Adrenal gland (tissue), 5 donors: Measurements from ENCODE around the gene GRK6.

Experiments
- POLR2A ChIP-seq, 2 donors: fragments of 450-650 bp; IDR thresholded peaks; one replicate each; pipeline ENCODE4 v1.6.1; 2017; ENCODE audit warnings: antibody characterized with exemption in 2 of 2, mild to moderate bottlenecking in 2 of 2, moderate library complexity in 1 of 2
- TF ChIP-seq, protein P1 (sequence below), 6 experiments: fragments of 450-650 bp in 4 of 6; fragments of 200-600 bp in 2 of 6; sonication (generic) in 1 of 6; IDR thresholded peaks; 1 replicate in 5 of 6; 2 replicates in 1 of 6; pipeline versions ENCODE4 v1.5.1 to v1.8.0; 2016 to 2021; ENCODE audit warnings: antibody characterized with exemption in 6 of 6, mild to moderate bottlenecking in 2 of 6, moderate library complexity in 1 of 6
- donor health status: DM: no; HTN: no; CAD: no.

DNA sequence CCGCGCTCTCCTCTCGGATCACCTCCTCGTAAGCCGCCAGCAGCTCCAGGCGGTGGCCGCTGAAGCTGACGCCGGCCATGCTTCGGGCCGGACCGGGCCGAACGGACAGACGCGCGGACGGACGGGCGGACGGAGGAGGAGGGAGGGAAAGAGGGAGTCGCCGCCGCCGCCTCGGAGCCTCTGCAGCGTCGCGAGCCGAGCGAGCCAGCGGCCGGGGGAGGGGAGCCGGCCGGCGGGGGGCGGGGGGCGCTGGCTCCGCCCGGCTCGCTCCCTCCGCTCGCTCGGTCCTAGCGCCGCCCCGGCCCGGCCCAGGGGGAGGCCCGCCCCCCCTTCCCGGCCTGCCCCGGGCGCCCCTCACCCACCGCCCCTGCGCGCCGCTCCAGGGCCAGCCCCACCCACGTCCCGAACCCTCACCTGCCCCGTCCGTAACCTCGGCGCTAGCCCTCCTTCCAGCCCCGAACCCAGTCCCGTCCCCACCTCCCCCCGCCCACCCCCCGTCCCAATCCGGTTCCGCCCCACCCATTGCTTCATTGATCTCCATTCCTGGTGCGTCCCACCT lies 47.0 kb downstream of the GRK6 start, which contains the start of gene DBN1:
- TF ChIP-seq, protein P1, sequence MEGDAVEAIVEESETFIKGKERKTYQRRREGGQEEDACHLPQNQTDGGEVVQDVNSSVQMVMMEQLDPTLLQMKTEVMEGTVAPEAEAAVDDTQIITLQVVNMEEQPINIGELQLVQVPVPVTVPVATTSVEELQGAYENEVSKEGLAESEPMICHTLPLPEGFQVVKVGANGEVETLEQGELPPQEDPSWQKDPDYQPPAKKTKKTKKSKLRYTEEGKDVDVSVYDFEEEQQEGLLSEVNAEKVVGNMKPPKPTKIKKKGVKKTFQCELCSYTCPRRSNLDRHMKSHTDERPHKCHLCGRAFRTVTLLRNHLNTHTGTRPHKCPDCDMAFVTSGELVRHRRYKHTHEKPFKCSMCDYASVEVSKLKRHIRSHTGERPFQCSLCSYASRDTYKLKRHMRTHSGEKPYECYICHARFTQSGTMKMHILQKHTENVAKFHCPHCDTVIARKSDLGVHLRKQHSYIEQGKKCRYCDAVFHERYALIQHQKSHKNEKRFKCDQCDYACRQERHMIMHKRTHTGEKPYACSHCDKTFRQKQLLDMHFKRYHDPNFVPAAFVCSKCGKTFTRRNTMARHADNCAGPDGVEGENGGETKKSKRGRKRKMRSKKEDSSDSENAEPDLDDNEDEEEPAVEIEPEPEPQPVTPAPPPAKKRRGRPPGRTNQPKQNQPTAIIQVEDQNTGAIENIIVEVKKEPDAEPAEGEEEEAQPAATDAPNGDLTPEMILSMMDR (IDR thresholded peaks at IDR 0.05): no peak
- no peak for TF ChIP-seq POLR2A (IDR thresholded peaks at IDR 0.05)
